ENCODE measurements around the gene UBE2M. TPM values are rescaled to one million over a fixed set of nuclear protein-coding genes. Genes with fewer than 3 reads are reported as not detected.

Gene UBE2M
- total and polyA plus RNA-seq, 7 experiments from 2014 or later = 7.5 to 92.1 (median 49.3) TPM

- H3K4me1 Mint-ChIP-seq = peaks cover 14 to 37% (median 26%) of the 10 kb centered on the region in 7 donors
- ATAC-seq (no peak), DNase-seq (no peak)
- Histone ChIP-seq H3K36me3 (ENCODE audit: control insufficient read depth in 2 of 3, insufficient read depth in 3 of 3, low read length in 3 of 3) (peaks cover 0 to 9% (median 0%) of the 10 kb centered on the region in 3 experiments), H3K27me3 (ENCODE audit: control insufficient read depth in 2 of 2, insufficient read depth in 2 of 2, low read length in 2 of 2) (no peaks in the 10 kb centered on the region), H3K4me3 (ENCODE audit: low read length) (no peak overlapping the region), H3K27ac (ENCODE audit: low read depth, low read length) (no peak overlapping the region), H3K4me1 (ENCODE audit: control insufficient read depth in 2 of 2, insufficient read depth in 2 of 2, low read length in 2 of 2) (peaks cover 12 to 20% of the 10 kb centered on the region in 2 donors), H3K9me3 (ENCODE audit: control insufficient read depth in 2 of 3, low read length in 3 of 3) (no peaks in the 10 kb centered on the region)
- peaks cover 0 to 1% (median 0%) of the 10 kb centered on the region in 11 donors for H3K9me3 Mint-ChIP-seq
- H3K27ac Mint-ChIP-seq = no peak overlapping the region
- intact Hi-C loops (cut with micrococcal nuclease) = no loop called here
- ChIA-PET CTCF (interaction anchor here (1.8 to 1.9 kb wide), 2 partner anchors 47 to 52 kb away, joined by 5 to 10 read pairs; partner anchors contain the start of gene ZBTB45), POLR2A (interaction anchor here (0.6 kb wide), 1 partner anchor 9 kb away, joined by 3 read pairs; the partner anchor contains the start of gene UBE2M)
- H3K27me3 Mint-ChIP-seq = peaks cover 0 to 4% (median 0%) of the 10 kb centered on the region in 5 donors
- no peak overlapping the region for H3K4me3 Mint-ChIP-seq
- H3K36me3 Mint-ChIP-seq = peaks cover 0 to 14% (median 12%) of the 10 kb centered on the region in 5 donors
These were observed 8.6 kb upstream of the UBE2M start for GRCh38 chr19:58566989-58567388.

GRCh38 chr19:58563823-58564222 is 5.4 kb upstream of the UBE2M start:
- ATAC-seq (no peak), DNase-seq (no peak)
- H3K27ac Mint-ChIP-seq = peak overlapping the region in 6 of 9 donors; percentile 3 to 80 (median 66)
- H3K36me3 Mint-ChIP-seq = peaks cover 0 to 15% (median 8%) of the 10 kb centered on the region in 5 donors
- Histone ChIP-seq H3K27ac (ENCODE audit: low read depth, low read length) (no peak overlapping the region), H3K36me3 (ENCODE audit: control insufficient read depth in 2 of 3, insufficient read depth in 3 of 3, low read length in 3 of 3) (no peaks in the 10 kb centered on the region), H3K4me3 (ENCODE audit: low read length) (no peak overlapping the region), H3K9me3 (ENCODE audit: control insufficient read depth in 2 of 3, low read length in 3 of 3) (no peaks in the 10 kb centered on the region), H3K4me1 (ENCODE audit: control insufficient read depth in 2 of 2, insufficient read depth in 2 of 2, low read length in 2 of 2) (peaks cover 25 to 35% of the 10 kb centered on the region in 2 donors), H3K27me3 (ENCODE audit: control insufficient read depth in 2 of 2, insufficient read depth in 2 of 2, low read length in 2 of 2) (no peaks in the 10 kb centered on the region)
- ChIA-PET POLR2A (interaction anchor here (1.5 to 4.9 kb wide), 5 partner anchors 8 to 19 kb away, joined by 3 to 40 read pairs (median 11); partner anchors contain the start of genes CHMP2A, MZF1 and TRIM28), CTCF (interaction anchor here (1.0 kb wide), 1 partner anchor 17 kb away, joined by 4 read pairs; no protein-coding TSS in a partner anchor)
- peaks cover 9 to 58% (median 49%) of the 10 kb centered on the region in 7 donors for H3K4me1 Mint-ChIP-seq
- H3K9me3 Mint-ChIP-seq = peaks cover 0 to 1% (median 0%) of the 10 kb centered on the region in 11 donors
- intact Hi-C loops (cut with micrococcal nuclease) = loop anchor here in 1 of 2 donors (1.0 kb wide), 1 partner anchor 8 kb away; no protein-coding TSS in a partner anchor
- peaks cover 0 to 4% (median 0%) of the 10 kb centered on the region in 5 donors for H3K27me3 Mint-ChIP-seq
- H3K4me3 Mint-ChIP-seq = peak overlapping the region; percentile 29 to 99 (median 94)

- Mint-ChIP-seq H3K4me1 (peaks cover 9 to 56% (median 46%) of the 10 kb centered on the region in 7 donors), H3K27me3 (peaks cover 0 to 4% (median 0%) of the 10 kb centered on the region in 5 donors), H3K9me3 (peaks cover 0 to 1% (median 0%) of the 10 kb centered on the region in 11 donors), H3K27ac (peak overlapping the region; percentile 59 to 89 (median 83)), H3K4me3 (peak overlapping the region; percentile 85 to 99 (median 94)), H3K36me3 (peaks cover 0 to 16% (median 2%) of the 10 kb centered on the region in 5 donors)
- peak in 2 of 9 donors; percentile 8 to 28 for DNase-seq
- Histone ChIP-seq H3K27ac (ENCODE audit: low read depth, low read length) (peak overlapping the region; percentile 54), H3K4me3 (ENCODE audit: low read length) (peak overlapping the region; percentile 69), H3K9me3 (ENCODE audit: control insufficient read depth in 2 of 3, low read length in 3 of 3) (no peaks in the 10 kb centered on the region), H3K27me3 (ENCODE audit: control insufficient read depth in 2 of 2, insufficient read depth in 2 of 2, low read length in 2 of 2) (no peaks in the 10 kb centered on the region), H3K36me3 (ENCODE audit: control insufficient read depth in 2 of 3, insufficient read depth in 3 of 3, low read length in 3 of 3) (no peaks in the 10 kb centered on the region), H3K4me1 (ENCODE audit: control insufficient read depth in 2 of 2, insufficient read depth in 2 of 2, low read length in 2 of 2) (peaks cover 25 to 35% of the 10 kb centered on the region in 2 donors)
- POLR2A ChIA-PET = interaction anchor here (0.6 to 5.1 kb wide), 10 partner anchors 8 to 380 kb away, joined by 3 to 40 read pairs (median 10); partner anchors contain the start of genes CHMP2A, MZF1, TRIM28 and ZBTB45
- ATAC-seq = no peak
- CTCF ChIA-PET = no interaction called here
- intact Hi-C loops (cut with micrococcal nuclease) = loop anchor here in 1 of 2 donors (1.0 kb wide), 1 partner anchor 9 kb away; no protein-coding TSS in a partner anchor
These were observed 4.7 kb upstream of the UBE2M start for GRCh38 chr19:58563034-58563573.

- Histone ChIP-seq H3K4me3 (ENCODE audit: low read length) (peak overlapping the region; percentile 69), H3K9me3 (ENCODE audit: control insufficient read depth in 2 of 3, low read length in 3 of 3) (no peaks in the 10 kb centered on the region), H3K36me3 (ENCODE audit: control insufficient read depth in 2 of 3, insufficient read depth in 3 of 3, low read length in 3 of 3) (no peaks in the 10 kb centered on the region), H3K27ac (ENCODE audit: low read depth, low read length) (peak overlapping the region; percentile 54), H3K27me3 (ENCODE audit: control insufficient read depth in 2 of 2, insufficient read depth in 2 of 2, low read length in 2 of 2) (no peaks in the 10 kb centered on the region), H3K4me1 (ENCODE audit: control insufficient read depth in 2 of 2, insufficient read depth in 2 of 2, low read length in 2 of 2) (peaks cover 30 to 41% of the 10 kb centered on the region in 2 donors)
- Mint-ChIP-seq H3K9me3 (peaks cover 0 to 1% (median 0%) of the 10 kb centered on the region in 11 donors), H3K27ac (peak overlapping the region; percentile 59 to 95 (median 86)), H3K4me1 (peaks cover 9 to 62% (median 53%) of the 10 kb centered on the region in 7 donors), H3K36me3 (peaks cover 0 to 23% (median 0%) of the 10 kb centered on the region in 5 donors), H3K4me3 (peak overlapping the region; percentile 85 to 99 (median 94)), H3K27me3 (peaks cover 0 to 4% (median 0%) of the 10 kb centered on the region in 5 donors)
- ChIA-PET POLR2A (interaction anchor here (0.6 to 5.1 kb wide), 16 partner anchors 9 to 812 kb away, joined by 3 to 40 read pairs (median 6); partner anchors contain the start of genes CHMP2A, MZF1, TRIM28 and ZBTB45), CTCF (interaction anchor here (0.9 to 1.5 kb wide), 3 partner anchors 43 to 48 kb away, joined by 3 to 5 read pairs (median 5); partner anchors contain the start of gene ZBTB45)
- ATAC-seq (no peak), DNase-seq (peak in 5 of 9 donors; percentile 35 to 60 (median 41))
- intact Hi-C loops (cut with micrococcal nuclease) = loop anchor here in 1 of 2 donors (1.0 kb wide), 1 partner anchor 10 kb away; no protein-coding TSS in a partner anchor
These were observed 4.0 kb upstream of the UBE2M start for GRCh38 chr19:58562122-58563033.

DNA sequence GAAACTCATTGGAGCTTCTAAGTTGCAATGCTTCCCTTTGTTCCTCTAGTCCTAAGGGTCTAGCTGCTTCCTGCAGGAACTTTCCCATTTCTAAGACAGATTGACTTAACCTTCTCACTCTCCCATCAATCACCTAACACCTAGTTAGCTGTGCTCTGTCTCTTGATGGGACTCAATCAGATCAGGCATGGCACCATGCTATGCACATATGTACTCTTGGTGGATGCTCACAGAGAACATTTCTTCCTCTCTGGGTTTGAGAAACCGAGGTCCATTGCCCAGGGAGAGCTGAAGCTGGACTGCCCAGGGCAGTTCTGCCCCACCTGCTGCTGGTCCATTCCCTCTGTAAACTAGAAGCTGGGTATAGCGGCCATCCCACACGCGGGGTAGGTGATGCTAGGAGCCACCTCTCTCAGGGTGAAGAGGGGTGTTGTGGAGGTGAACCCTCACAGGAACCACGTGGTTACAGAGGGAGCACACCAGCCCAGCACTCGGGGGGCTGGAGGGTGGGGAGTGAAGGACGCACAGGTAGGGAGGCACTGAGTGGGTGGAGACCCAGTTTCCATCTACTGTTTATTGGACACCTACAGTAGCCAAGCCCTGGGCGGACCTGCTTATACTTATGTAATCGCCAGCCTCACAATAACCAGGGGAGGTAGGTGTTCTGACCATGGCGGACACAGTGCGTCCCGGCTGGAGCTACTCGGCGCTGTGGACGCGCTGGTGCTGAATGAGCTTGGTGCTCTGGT is 3.1 kb upstream of the UBE2M start:
- Histone ChIP-seq H3K4me1 (ENCODE audit: control insufficient read depth in 2 of 2, insufficient read depth in 2 of 2, low read length in 2 of 2) (peaks cover 38 to 49% of the 10 kb centered on the region in 2 donors), H3K27ac (ENCODE audit: low read depth, low read length) (peak overlapping the region; percentile 54), H3K36me3 (ENCODE audit: control insufficient read depth in 2 of 3, insufficient read depth in 3 of 3, low read length in 3 of 3) (peaks cover 0 to 2% (median under 1%) of the 10 kb centered on the region in 3 experiments), H3K9me3 (ENCODE audit: control insufficient read depth in 2 of 3, low read length in 3 of 3) (no peaks in the 10 kb centered on the region), H3K27me3 (ENCODE audit: control insufficient read depth in 2 of 2, insufficient read depth in 2 of 2, low read length in 2 of 2) (no peaks in the 10 kb centered on the region), H3K4me3 (ENCODE audit: low read length) (peak overlapping the region; percentile 69)
- no peak for ATAC-seq
- peaks cover 9 to 71% (median 62%) of the 10 kb centered on the region in 7 donors for H3K4me1 Mint-ChIP-seq
- peak overlapping the region; percentile 59 to 95 (median 66) for H3K27ac Mint-ChIP-seq
- intact Hi-C loops (cut with micrococcal nuclease) = no loop called here
- POLR2A ChIA-PET = interaction anchor here (0.7 to 5.1 kb wide), 13 partner anchors 8 to 811 kb away, joined by 3 to 40 read pairs (median 7); partner anchors contain the start of genes CHMP2A, MZF1, TRIM28 and ZBTB45
- peaks cover 0 to 29% (median under 1%) of the 10 kb centered on the region in 5 donors for H3K36me3 Mint-ChIP-seq
- peaks cover 0 to 1% (median 0%) of the 10 kb centered on the region in 11 donors for H3K9me3 Mint-ChIP-seq
- H3K4me3 Mint-ChIP-seq = peak overlapping the region; percentile 58 to 99 (median 94)
- peaks cover 0 to 4% (median 0%) of the 10 kb centered on the region in 5 donors for H3K27me3 Mint-ChIP-seq
- CTCF ChIA-PET = interaction anchor here (0.9 to 1.5 kb wide), 4 partner anchors 10 to 48 kb away, joined by 3 to 5 read pairs (median 4); partner anchors contain the start of gene ZBTB45
- DNase-seq = no peak

All from naive thymus-derived CD4-positive, alpha-beta T cell (primary cell).